ENCODE results near the gene MRPL19.

GRCh38 chr2:75600461-75601011 is 46.0 kb upstream of the MRPL19 start:
- TF ChIP-seq CTCF (IDR thresholded peaks at IDR 0.05) (no peak), POLR2A (IDR thresholded peaks at IDR 0.05) (no peak), EP300 (IDR thresholded peaks at IDR 0.05) (no peak)

Measured in ovary (tissue), 3 donors.